SKM-1 (cell line): Measurements from ENCODE around the gene TMCO5A.

Source experiments
- DNase-seq: peaks from one replicate; lab custom pipeline; 2025; ENCODE audit not compliant: unreplicated experiment; lab: John Stamatoyannopoulos, UW

The TMCO5A gene

GRCh38 chr15:37967788-37968187 lies 33.3 kb downstream of the TMCO5A start:
- no peak for DNase-seq

- no peak for DNase-seq
Measured at GRCh38 chr15:37973856-37974255, 39.4 kb downstream of the TMCO5A start.

GRCh38 chr15:37978231-37978630 lies 43.8 kb downstream of the TMCO5A start:
- DNase-seq = no peak

GRCh38 chr15:37979671-37980409 lies 45.4 kb downstream of the TMCO5A start:
- no peak for DNase-seq

- no peak for DNase-seq
Measured at GRCh38 chr15:37981201-37981600, 46.8 kb downstream of the TMCO5A start.

GRCh38 chr15:37981775-37982174 lies 47.3 kb downstream of the TMCO5A start:
- peak; percentile 21 for DNase-seq

- no peak for DNase-seq
Measured at GRCh38 chr15:37984368-37984767, 49.9 kb downstream of the TMCO5A start.

GRCh38 chr15:37995461-37996347 lies 61.3 kb downstream of the TMCO5A start:
- no peak for DNase-seq
